Psoas muscle (tissue), 8 donors: ENCODE data around the gene TRPM2. TPM values are rescaled to one million over a fixed set of nuclear protein-coding genes. Genes with fewer than 3 reads are reported as not detected.

Experiments
- ATAC-seq, 4 donors: fragments of 200-7000 bp; cut with Tn5 transposase; one replicate each; pipeline ENCODE4 v1.9.1; 2020; ENCODE audit warnings: moderate library complexity in 3 of 4, mild to moderate bottlenecking in 2 of 4
- DNase-seq, 2 donors: peaks; one replicate each; pipeline ENCODE4 v3.0.0-alpha.2; 2020
- H3K27ac ChIP-seq: fragments of 200-600 bp; one replicate; pipeline ENCODE4 v1.8.0; 2022
- H3K27me3 ChIP-seq, 3 donors: fragments of 200-600 bp in 1 of 3; one replicate each; pipeline versions ENCODE4 v1.6.1 to v1.8.0; 2013 to 2022; ENCODE audit warnings: low read length in 2 of 3, mild to moderate bottlenecking in 2 of 3, moderate library complexity in 1 of 3; ENCODE audit not compliant: insufficient read depth in 3 of 3
- H3K36me3 ChIP-seq, 2 donors: fragments of 200-600 bp in 1 of 2; one replicate each; pipeline versions ENCODE4 v1.6.1 to v1.8.0; 2013 to 2022; ENCODE audit warnings: low read depth in 1 of 2, mild to moderate bottlenecking in 1 of 2, moderate library complexity in 1 of 2; ENCODE audit not compliant: insufficient read depth in 1 of 2
- H3K4me1 ChIP-seq: fragments of 200-600 bp; one replicate; pipeline ENCODE4 v1.8.0; 2022
- H3K4me3 ChIP-seq: fragments of 200-600 bp; one replicate; pipeline ENCODE4 v1.8.0; 2022; ENCODE audit warnings: mild to moderate bottlenecking
- H3K9me3 ChIP-seq: fragments of 200-600 bp; one replicate; pipeline ENCODE4 v1.8.0; 2022
- WGBS, 3 donors: extraction: QIAGEN DNeasy Blood & Tissue Kit; methylation state at CpG; one replicate each; pipeline versions ENCODE4 v1.1.6 to v1.1.7; 2013; 5-methylcytosine and 5-hydroxymethylcytosine counted together
- intact Hi-C, 2 donors: fragments of 100-400 bp; cut with DNase I; formaldehyde crosslinking; loops; one replicate each; pipeline versions ENCODE4 v1.11.0 to v1.14.2; 2022
- polyA plus RNA-seq, 3 donors: library from polyadenylated mRNA; stranded (reverse); fragments of 200-250 nt; gene quantifications; one replicate each; pipeline ENCODE4 v1.2.3, GENCODE V29; 2013
- total RNA-seq, 4 donors: library from RNA; stranded (reverse); fragmentation: NEBNext Ultra II Directional in 2 of 4; extraction: Animal tissue kit (Norgen Biotek cat#: 25700) in 2 of 4; gene quantifications; one replicate each; pipeline versions ENCODE4 v1.2.1 to v1.2.4, GENCODE V29; 2021 to 2023
- TF ChIP-seq, protein P1 (sequence below): fragments of 200-600 bp; IDR thresholded peaks from one replicate; pipeline ENCODE4 v1.8.0; 2022; ENCODE audit warnings: antibody characterized with exemption
- donor health status: healthy with polysubstance abuse.
- donor health status: DM: no; HTN: no; CAD: no; lungs with moderate emphysema.
- donor health status: Bipolar disorder and iron deficiency.
- donor health status: healthy.
- donor health status: DM: yes; HTN: yes; CAD: no.
- donor health status: DM: no; HTN: no; CAD: no.
- donor health status: DM: no; HTN: no; CAD: no.
- donor health status: DM: yes; HTN: yes; CAD: no.

TRPM2 gene
- total and polyA plus RNA-seq, 7 donors: 0.08 to 1.7 (median 0.76) TPM

DNA sequence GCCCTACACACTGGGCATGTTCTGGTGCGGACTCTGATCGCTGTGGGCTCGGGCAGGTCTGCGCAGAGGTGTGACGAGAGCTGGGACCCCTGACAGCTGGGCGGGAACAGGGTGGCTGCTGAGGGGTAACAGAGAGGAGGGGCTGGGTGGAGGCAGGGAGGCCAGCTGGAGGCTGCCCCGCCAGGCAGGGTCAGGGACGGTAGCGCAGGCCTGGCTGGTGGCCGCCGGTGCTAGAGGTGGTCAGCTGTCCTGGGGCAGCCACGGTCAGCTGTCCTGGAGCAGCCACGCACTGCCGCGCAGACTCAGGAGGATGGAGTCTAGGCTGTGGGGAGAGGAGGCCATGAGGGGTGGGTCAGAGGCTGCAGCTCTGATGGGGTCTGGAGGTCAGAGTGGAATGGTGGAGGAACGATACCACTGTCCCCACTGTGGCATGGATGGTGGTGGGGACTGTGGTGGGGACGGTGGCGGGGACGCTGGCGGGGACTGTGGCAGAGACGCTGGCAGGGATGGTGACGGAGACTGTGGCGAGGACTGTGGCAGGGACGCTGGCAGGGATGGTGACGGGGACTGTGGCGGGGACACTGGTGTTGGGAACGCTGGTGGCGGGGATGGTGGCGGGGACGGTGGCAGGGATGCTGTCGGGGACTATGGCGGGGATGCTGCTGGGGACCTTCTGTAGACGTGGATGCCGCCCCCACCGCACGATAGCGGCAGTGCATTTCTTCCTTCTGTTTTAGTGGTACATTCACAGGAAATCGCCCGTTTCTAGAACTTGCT lies 80.6 kb downstream of the TRPM2 start:
- H3K36me3 ChIP-seq: no peaks in the 10 kb centered on the region
- H3K4me1 ChIP-seq: no peaks in the 10 kb centered on the region
- DNase-seq (peak in 1 of 2 donors; percentile 41), ATAC-seq (no peak)
- intact Hi-C loops: no loop called here
- TF ChIP-seq, protein P1, sequence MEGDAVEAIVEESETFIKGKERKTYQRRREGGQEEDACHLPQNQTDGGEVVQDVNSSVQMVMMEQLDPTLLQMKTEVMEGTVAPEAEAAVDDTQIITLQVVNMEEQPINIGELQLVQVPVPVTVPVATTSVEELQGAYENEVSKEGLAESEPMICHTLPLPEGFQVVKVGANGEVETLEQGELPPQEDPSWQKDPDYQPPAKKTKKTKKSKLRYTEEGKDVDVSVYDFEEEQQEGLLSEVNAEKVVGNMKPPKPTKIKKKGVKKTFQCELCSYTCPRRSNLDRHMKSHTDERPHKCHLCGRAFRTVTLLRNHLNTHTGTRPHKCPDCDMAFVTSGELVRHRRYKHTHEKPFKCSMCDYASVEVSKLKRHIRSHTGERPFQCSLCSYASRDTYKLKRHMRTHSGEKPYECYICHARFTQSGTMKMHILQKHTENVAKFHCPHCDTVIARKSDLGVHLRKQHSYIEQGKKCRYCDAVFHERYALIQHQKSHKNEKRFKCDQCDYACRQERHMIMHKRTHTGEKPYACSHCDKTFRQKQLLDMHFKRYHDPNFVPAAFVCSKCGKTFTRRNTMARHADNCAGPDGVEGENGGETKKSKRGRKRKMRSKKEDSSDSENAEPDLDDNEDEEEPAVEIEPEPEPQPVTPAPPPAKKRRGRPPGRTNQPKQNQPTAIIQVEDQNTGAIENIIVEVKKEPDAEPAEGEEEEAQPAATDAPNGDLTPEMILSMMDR: no peak
- H3K4me3 ChIP-seq: no peak overlapping the region
- H3K27me3 ChIP-seq: peaks cover 0 to 28% (median 9%) of the 10 kb centered on the region in 3 donors
- WGBS, 3 donors: 90 to 94% (median 93%) methylated on average over 28 to 39 of the region's 39 CpGs
- peaks cover 10% of the 10 kb centered on the region for H3K9me3 ChIP-seq
- H3K27ac ChIP-seq: no peak overlapping the region

DNA sequence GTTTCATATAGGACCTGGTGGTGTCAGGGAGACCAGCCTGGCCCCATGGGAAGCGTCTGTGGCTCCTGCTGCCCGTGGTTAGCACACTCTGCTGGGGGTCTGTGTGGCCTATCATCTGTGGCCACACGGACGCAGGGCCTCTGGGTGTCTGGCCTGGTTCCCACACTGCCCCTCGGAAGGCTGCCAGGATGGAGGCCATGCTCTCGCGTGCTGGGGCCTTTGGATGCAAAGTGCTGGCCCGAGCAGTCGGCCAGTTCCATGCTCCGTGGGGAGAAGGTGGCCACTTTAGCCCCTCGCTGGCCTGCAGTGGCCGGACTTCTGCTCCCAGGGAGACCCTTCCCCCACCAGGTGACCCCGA lies 81.1 kb downstream of the TRPM2 start:
- Histone ChIP-seq H3K27me3 (peaks cover 0 to 33% (median 9%) of the 10 kb centered on the region in 3 donors), H3K9me3 (peaks cover 7% of the 10 kb centered on the region), H3K36me3 (no peaks in the 10 kb centered on the region), H3K4me3 (no peak overlapping the region), H3K27ac (no peak overlapping the region), H3K4me1 (no peaks in the 10 kb centered on the region)
- 72 to 74% (median 73%) methylated on average over 11 to 13 of the region's 13 CpGs for WGBS, 3 donors
- TF ChIP-seq, protein P1: no peak
- ATAC-seq (no peak), DNase-seq (peak in 1 of 2 donors; percentile 19)
- intact Hi-C loops: no loop called here

DNA sequence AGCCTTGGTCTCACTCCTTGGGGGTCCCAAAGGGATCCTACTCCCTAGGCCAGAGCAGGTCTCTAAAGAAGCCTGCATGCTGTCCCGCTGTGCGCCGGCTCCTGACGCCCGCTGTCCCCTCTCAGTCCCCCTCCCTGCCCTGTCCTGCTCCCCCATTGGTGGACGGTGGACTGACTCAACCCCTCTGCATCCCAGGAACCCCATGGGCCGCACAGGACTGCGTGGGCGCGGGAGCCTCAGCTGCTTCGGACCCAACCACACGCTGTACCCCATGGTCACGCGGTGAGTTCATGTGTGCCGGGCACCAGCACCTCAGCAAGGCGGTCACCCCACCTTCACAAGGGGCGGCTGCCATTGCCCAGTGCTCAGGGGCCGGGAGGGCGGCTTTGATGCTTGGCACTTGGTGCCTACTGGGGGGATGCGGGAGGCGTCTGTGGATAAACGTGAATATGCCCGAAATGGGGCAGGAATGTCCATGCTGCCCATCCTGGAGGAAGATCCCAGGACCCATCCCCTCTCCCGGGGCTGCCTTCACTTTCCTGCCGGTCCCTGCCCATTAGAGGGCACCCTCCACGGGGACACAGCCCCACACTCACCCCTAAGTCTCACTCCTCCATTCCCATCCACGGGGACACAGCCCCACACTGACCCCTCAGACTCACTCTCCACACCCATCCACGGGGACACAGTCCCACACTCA lies 81.7 kb downstream of the TRPM2 start:
- intact Hi-C loops: no loop called here
- DNase-seq: peak in 1 of 2 donors; percentile 38
- no peak overlapping the region for H3K4me3 ChIP-seq
- TF ChIP-seq, protein P1: no peak
- ATAC-seq: no peak
- H3K27me3 ChIP-seq: peaks cover 0 to 36% (median 9%) of the 10 kb centered on the region in 3 donors
- H3K9me3 ChIP-seq: peaks cover 1% of the 10 kb centered on the region
- H3K36me3 ChIP-seq: no peaks in the 10 kb centered on the region
- H3K4me1 ChIP-seq: no peaks in the 10 kb centered on the region
- WGBS, 3 donors: 81 to 87% (median 84%) methylated on average over 28 of the region's 28 CpGs
- no peak overlapping the region for H3K27ac ChIP-seq

DNA sequence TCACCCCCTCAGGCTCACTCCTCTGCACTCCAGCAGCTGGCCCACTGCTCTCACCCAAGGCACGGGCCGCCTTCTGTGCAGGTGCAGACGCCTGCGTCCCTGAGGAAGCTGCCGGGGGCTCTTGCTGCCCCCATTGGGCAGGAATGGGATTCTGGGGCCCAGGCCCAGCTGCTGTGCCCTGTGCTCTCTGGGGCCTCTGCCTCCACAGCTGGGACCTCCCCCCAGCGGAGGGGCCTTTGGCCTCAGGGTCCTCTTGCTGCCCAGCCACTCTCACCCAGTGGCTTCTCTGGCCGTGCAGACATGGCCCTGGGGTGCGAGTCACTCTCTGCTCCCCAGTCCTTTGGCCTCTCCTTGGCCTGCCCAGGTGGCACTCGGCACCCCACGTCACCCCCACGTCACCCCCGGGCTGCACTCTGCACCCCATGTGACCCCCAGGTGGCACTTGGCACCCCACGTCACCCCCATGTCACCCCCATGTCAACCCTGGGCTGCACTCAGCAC lies 82.7 kb downstream of the TRPM2 start:
- peak in 1 of 2 donors; percentile 23 for DNase-seq
- H3K9me3 ChIP-seq: no peaks in the 10 kb centered on the region
- 78 to 83% (median 82%) methylated on average over 11 to 13 of the region's 13 CpGs for WGBS, 3 donors
- no peak for ATAC-seq
- TF ChIP-seq, protein P1: no peak
- intact Hi-C loops: no loop called here
- H3K27me3 ChIP-seq: peaks cover 0 to 46% (median 14%) of the 10 kb centered on the region in 3 donors
- H3K27ac ChIP-seq: no peak overlapping the region
- H3K4me1 ChIP-seq: no peaks in the 10 kb centered on the region
- no peaks in the 10 kb centered on the region for H3K36me3 ChIP-seq
- no peak overlapping the region for H3K4me3 ChIP-seq
